OCI-LY1 (cell line): ENCODE results near the gene GAK.

Experiments
- H2AFZ ChIP-seq: fragments of 200-600 bp; sonication (generic), shearing (Covaris generic); 2 replicates; pipeline ENCODE4 v1.6.0; 2014; ENCODE audit warnings: antibody characterized with exemption, mild to moderate bottlenecking, low read length
- H3F3A ChIP-seq: fragments of 200-600 bp; sonication (generic), shearing (Covaris generic); 2 replicates; pipeline ENCODE4 v1.6.0; 2014; ENCODE audit warnings: mild to moderate bottlenecking, antibody characterized with exemption, low read length, moderate library complexity; ENCODE audit not compliant: insufficient read depth
- H3K27ac ChIP-seq: fragments of 200-600 bp; sonication (generic); 2 replicates; pipeline ENCODE4 v1.5.1; 2014; ENCODE audit warnings: low read length, mixed run types, mild to moderate bottlenecking, low read depth; ENCODE audit not compliant: poor library complexity, severe bottlenecking
- H3K27me3 ChIP-seq: fragments of 200-600 bp; sonication (generic); 2 replicates; pipeline ENCODE4 v1.6.0; 2014; ENCODE audit warnings: antibody characterized with exemption, mild to moderate bottlenecking, low read length, moderate library complexity; ENCODE audit not compliant: insufficient read depth
- H3K36me3 ChIP-seq: fragments of 200-600 bp; sonication (generic); 2 replicates; pipeline ENCODE4 v1.6.1; 2014; ENCODE audit warnings: mild to moderate bottlenecking, antibody characterized with exemption, low read length, moderate library complexity, mixed read lengths; ENCODE audit not compliant: insufficient read depth
- H3K4me1 ChIP-seq: fragments of 200-600 bp; sonication (generic); 2 replicates; pipeline ENCODE4 v1.5.1; 2014; ENCODE audit warnings: mild to moderate bottlenecking, low read length, moderate library complexity; ENCODE audit not compliant: insufficient read depth, severe bottlenecking
- H3K4me2 ChIP-seq: fragments of 200-600 bp; sonication (generic), shearing (Covaris generic); 2 replicates; pipeline ENCODE4 v1.6.1; 2014; ENCODE audit warnings: low read length
- H3K4me3 ChIP-seq: fragments of 200-600 bp; sonication (generic); 2 replicates; pipeline ENCODE4 v1.5.1; 2014; ENCODE audit warnings: low read length, low read depth, mild to moderate bottlenecking, mixed read lengths; ENCODE audit not compliant: poor library complexity, severe bottlenecking
- H3K79me2 ChIP-seq: fragments of 200-600 bp; shearing (Covaris generic); 2 replicates; pipeline ENCODE4 v1.6.1; 2016; ENCODE audit warnings: mixed run types, low read length, mixed read lengths; ENCODE audit not compliant: insufficient read depth
- H3K9ac ChIP-seq: fragments of 200-600 bp; sonication (generic), shearing (Covaris generic); 2 replicates; pipeline ENCODE4 v1.6.1; 2014; ENCODE audit warnings: mild to moderate bottlenecking, low read length, mixed read lengths
- H3K9me2 ChIP-seq: fragments of 200-600 bp; sonication (generic), shearing (Covaris generic); 2 replicates; pipeline ENCODE4 v1.6.1; 2014; ENCODE audit warnings: low read depth, mild to moderate bottlenecking, low read length, mixed read lengths
- H3K9me3 ChIP-seq: fragments of 200-600 bp; shearing (Covaris generic); 2 replicates; pipeline ENCODE4 v1.6.1; 2014; ENCODE audit warnings: low read length, mixed read lengths
- H4K20me1 ChIP-seq: fragments of 200-600 bp; sonication (generic), shearing (Covaris generic); 2 replicates; pipeline ENCODE4 v1.6.0; 2016; ENCODE audit warnings: mild to moderate bottlenecking, low read length; ENCODE audit not compliant: insufficient read depth
- CTCF ChIP-seq: fragments of 200-600 bp; sonication (generic), shearing (Covaris generic); IDR thresholded peaks from 2 replicates; pipeline ENCODE4 v1.5.1; 2017; ENCODE audit warnings: mild to moderate bottlenecking, antibody characterized with exemption, low read length, moderate library complexity, mixed read lengths
- EZH2 ChIP-seq: fragments of 200-600 bp; sonication (generic), shearing (Covaris generic); IDR thresholded peaks from 2 replicates; pipeline ENCODE4 v1.8.0; 2017; ENCODE audit warnings: borderline replicate concordance, mixed run types, mild to moderate bottlenecking, antibody characterized with exemption, low read length, moderate library complexity, mixed read lengths

The GAK gene

DNA sequence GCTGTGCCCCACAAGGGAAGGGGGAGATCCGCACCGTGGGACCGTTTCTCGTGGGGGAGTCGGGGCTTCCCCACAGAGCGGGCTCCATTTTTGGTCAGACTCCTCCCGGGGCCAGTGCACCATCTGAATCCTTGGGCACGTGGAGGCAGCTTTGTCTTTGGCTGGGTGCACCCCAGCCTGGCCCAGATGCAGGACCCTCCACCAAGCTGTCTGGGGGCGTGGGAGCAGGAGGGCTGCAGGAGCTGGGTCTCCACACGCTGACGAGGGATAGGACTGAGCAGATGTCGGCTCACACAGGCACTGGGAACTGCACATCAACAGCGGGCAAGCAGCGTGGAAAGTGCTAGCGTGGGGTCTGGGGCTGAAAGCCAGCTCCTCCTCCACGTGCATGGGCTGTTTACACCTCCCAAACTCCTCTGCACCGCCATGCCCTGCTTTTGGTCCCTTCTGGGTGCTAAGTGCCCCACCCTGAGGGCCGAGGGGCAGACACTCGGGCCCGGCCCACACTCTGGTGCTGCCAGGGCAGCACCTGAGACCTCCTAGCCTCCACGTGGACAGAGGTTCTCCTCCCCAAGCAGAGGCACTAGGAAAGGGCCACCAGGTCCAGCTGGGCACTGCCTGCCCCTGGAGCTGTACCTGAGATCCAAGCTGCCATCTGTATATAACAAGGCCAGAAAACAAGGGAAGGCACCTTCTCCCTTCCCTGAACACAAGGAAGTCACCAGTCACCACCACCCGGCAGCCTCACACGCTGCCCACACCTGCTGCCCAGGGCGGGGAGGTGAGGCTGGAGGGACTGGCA lies 27.4 kb upstream of the GAK start:
- Histone ChIP-seq H3K9me2 (no peaks in the 10 kb centered on the region), H3F3A (no peaks in the 10 kb centered on the region), H3K4me3 (no peak overlapping the region), H3K27ac (no peak overlapping the region), H3K79me2 (no peaks in the 10 kb centered on the region), H3K36me3 (no peaks in the 10 kb centered on the region; the same call in 1 of the 2 replicates), H3K4me2 (no peak overlapping the region), H3K4me1 (peaks cover 3% of the 10 kb centered on the region), H3K9ac (no peak overlapping the region), H3K27me3 (no peaks in the 10 kb centered on the region), H3K9me3 (no peaks in the 10 kb centered on the region), H4K20me1 (no peaks in the 10 kb centered on the region), H2AFZ (no peak overlapping the region)
- no peak for TF ChIP-seq EZH2
- TF ChIP-seq CTCF: no peak

DNA sequence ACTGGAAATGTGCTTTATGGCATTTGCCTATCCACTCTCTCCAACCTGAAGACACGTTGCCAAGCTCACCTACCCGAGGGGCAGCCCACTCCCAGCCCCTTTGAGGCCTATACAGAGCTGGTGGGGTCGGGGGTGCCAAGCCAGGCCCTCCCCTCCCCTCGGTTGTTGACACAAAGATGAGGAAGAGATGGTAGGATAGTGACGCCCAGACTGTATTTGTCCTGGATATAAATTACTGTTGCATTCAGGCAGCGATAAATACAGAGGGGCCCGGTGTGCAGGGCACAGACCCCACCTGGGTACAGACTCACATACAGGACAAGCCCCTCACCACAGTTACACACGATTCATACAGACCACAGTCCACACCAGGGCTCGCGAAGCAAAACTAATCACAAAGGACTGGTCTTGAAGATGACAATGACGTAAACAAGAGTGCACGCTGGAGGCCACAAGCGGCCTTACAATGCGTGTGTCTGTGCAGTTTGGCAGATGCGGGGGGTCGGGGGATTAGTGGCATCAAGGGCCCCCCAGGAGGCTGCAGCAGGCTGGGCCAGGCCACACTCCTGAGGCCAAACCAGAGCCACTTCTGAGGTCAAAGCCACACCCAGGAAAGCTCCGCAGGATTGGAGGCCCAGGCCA lies 26.7 kb upstream of the GAK start:
- H3K27me3 ChIP-seq: no peaks in the 10 kb centered on the region
- no peaks in the 10 kb centered on the region for H3F3A ChIP-seq
- H3K79me2 ChIP-seq: no peaks in the 10 kb centered on the region
- TF ChIP-seq EZH2: no peak
- no peak for TF ChIP-seq CTCF
- no peak overlapping the region for H2AFZ ChIP-seq
- H3K9me3 ChIP-seq: no peaks in the 10 kb centered on the region
- H3K4me3 ChIP-seq: no peak overlapping the region
- H3K36me3 ChIP-seq: no peaks in the 10 kb centered on the region; the same call in 1 of the 2 replicates
- H3K27ac ChIP-seq: no peak overlapping the region
- no peaks in the 10 kb centered on the region for H3K9me2 ChIP-seq
- H3K4me1 ChIP-seq: peaks cover 3% of the 10 kb centered on the region
- no peak overlapping the region for H3K9ac ChIP-seq
- no peak overlapping the region for H3K4me2 ChIP-seq
- no peaks in the 10 kb centered on the region for H4K20me1 ChIP-seq

GRCh38 chr4:958314-958665 lies 26.2 kb upstream of the GAK start:
- peaks cover 3% of the 10 kb centered on the region for H3K4me1 ChIP-seq

More at GRCh38 chr4:958314-958665, 26.2 kb upstream of the GAK start:
- Histone ChIP-seq H2AFZ (no peak overlapping the region), H3K36me3 (no peaks in the 10 kb centered on the region; the same call in 1 of the 2 replicates), H3K79me2 (no peaks in the 10 kb centered on the region), H3K27ac (no peak overlapping the region), H3K4me2 (no peak overlapping the region), H3K9me2 (no peaks in the 10 kb centered on the region), H3K9ac (no peak overlapping the region), H3F3A (no peaks in the 10 kb centered on the region), H3K4me3 (no peak overlapping the region), H3K27me3 (no peaks in the 10 kb centered on the region), H4K20me1 (no peaks in the 10 kb centered on the region), H3K9me3 (no peaks in the 10 kb centered on the region)
- TF ChIP-seq EZH2: no peak
- no peak for TF ChIP-seq CTCF
